Medulla oblongata (tissue), 1 donor: ENCODE results near the gene MOBP.

Experiments used
- DNase-seq: peaks from one replicate; pipeline ENCODE4 v3.0.0-alpha.2; 2015; ENCODE audit errors: extremely low spot score

The MOBP gene

DNA sequence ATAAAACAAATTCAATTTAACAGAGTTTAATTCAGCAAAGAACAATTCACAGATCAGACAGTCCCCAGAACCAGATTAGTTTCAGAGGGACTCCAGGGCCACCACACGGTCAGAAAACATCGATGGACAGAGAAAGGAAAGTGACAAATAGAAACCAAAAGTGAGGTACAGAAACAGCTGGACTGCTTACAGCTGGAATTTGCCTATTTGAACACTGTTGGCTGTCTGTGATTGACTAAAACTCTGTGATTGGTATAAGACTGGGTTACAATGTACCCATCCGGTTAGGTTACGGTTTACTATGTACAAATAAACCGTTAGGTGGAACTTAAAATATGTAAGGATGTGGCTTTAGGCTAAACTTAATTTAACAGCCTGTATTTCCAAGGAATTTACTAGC is 30.3 kb downstream of the MOBP start:
- DNase-seq = no peak

DNA sequence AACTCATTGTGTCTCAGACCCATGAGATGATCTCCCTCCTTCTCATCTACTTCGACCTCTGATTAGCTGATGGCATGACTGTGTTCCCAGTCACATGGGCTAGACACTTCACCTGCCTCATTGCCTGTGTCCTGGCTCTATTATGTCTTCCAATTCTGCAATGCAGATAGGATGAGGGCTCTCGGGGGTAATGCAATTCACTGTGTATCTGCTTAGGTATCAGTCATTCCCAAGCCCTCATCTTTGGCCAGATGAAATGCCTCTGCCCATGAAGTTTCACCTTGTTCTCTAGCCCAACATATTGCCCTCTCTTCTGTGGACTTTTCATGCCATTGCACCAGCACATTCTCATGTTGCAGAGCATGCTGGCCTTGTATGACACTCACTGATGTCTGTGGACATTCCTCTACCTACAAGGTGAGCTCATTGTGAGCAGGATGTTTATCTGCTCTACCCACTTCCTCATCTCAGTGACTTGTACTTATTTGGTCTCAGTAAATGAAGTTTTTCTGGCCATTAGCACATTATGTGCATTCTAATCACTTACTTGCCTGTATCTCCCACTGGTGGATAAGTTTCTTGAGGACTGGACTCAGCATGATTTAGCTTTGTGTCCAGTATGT is 32.3 kb downstream of the MOBP start:
- DNase-seq = no peak

DNA sequence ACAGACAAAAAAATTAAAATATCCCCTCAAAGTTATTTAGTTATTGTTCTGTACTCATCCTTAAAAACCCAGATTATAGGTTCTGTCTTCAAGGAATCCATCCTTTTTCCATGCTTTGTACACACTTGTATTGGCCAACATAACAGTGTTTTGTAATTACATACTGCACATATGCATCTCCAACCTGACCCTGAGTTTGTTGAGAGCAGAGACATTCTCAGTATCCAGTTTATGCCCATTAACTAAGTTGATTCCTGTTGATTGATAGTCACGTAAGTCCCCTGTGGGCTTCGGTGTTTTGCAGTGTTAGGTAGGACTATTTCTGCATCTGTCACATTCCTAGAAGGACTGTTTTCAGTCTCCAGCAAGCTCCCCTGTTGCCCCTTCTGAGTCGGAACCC is 33.6 kb downstream of the MOBP start:
- DNase-seq = no peak

DNA sequence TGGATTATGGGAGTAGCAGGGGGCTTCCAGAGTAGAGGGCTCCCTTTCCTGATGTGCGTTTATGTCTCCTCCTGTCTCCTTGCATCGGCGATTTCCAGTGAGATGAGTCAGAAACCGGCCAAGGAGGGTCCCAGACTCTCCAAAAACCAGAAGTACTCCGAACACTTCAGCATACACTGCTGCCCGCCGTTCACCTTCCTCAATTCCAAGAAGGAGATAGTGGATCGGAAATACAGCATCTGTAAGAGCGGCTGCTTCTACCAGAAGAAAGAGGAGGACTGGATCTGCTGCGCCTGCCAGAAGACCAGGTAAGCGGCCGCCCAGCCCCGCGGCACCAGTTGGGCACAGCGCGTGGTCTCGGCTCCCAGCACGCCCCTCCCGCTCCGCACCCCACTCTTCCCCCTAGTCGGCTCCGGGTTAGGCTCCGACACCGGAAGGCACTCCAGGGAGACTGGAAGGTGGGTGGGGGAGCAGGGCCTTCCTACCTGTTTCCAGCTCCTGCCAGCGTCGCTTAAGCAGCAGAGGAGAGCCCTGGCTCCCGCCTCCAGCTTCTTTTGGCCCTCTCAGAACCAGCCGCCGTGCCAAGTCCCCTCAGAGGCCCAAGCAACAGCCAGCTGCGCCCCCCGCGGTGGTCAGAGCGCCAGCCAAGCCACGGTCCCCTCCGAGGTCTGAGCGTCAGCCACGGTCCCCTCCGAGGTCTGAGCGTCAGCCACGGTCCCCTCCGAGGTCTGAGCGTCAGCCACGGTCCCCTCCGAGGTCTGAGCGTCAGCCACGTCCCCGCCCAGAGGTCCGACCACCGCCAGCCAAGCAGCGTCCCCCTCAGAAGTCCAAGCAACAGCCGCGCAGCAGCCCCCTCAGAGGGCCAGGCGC is 34.7 kb downstream of the MOBP start:
- no peak for DNase-seq

DNA sequence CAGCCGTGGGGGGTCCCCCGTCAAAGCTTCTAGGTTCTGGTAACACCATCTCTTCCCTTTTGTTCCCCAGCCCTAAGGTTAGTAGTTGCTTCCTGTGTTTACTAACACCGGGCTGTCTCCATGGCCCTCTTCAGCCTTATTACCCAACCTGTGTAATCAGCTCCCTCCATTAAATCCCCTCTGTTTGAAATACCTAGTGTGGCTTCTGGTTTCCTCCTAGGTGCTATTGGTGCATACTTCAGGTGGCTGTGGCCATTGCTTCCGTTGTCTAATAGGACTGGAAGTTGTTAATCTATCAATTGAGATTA is 35.3 kb downstream of the MOBP start:
- no peak for DNase-seq

DNA sequence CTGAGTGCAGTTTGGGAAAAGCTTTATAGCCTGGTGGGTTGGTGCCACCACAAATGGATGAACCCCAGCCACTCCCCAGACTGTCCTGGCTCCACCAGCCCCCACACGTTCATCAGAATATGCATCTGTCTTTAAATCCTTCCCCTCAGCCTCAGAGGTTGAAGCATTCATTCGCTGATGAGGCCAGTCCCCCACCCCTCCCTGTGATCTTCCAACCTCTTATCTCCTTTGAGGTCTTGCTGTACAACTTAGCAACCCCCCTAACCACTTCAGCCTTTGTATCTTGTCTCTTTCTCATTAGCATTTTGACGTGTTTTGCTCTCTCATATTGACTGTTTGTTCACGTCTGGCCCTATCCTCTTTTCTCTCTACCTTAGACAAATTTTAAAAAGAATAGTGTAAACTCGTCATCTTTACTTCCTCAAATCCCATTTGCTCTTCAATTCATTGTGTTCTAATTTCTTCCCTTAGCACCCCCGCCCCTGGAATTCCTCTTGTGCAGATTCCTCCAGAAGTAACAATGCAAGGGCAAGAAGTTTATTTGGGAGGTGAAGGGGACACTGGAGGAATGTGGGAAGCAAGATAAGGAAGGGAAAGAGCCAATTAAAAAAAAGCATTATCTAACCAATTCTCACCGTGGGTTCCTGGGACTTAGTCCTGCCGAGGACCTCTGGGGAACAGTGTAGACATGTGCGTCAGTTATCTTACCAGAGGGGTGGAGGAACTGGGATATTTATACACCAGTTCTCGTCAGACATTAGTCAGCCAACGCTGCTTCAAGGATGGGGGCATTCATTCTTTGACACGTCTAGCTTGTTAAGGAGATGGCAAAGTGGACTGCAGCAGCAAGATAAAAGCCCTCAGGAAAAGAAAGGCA is 38.6 kb downstream of the MOBP start:
- no peak for DNase-seq

DNA sequence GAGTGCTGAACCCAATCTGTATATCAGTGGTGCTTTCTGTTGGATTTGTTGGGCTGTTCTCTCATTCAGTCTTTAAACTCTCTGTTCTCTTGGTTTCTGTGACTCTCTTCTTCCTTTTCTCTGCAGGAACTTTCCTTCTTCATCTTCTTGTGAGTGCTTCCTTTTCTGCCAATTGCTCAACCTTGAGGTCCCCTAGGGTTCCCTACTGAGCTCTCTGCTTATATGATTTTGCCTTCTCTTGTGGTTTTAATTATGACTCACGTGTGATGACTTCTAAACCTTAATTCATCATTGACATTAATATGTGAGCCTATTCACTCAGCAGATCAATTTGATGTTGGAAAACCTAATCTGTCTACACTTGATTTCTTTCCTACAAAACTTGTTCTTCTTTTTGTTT is 39.4 kb downstream of the MOBP start:
- no peak for DNase-seq

DNA sequence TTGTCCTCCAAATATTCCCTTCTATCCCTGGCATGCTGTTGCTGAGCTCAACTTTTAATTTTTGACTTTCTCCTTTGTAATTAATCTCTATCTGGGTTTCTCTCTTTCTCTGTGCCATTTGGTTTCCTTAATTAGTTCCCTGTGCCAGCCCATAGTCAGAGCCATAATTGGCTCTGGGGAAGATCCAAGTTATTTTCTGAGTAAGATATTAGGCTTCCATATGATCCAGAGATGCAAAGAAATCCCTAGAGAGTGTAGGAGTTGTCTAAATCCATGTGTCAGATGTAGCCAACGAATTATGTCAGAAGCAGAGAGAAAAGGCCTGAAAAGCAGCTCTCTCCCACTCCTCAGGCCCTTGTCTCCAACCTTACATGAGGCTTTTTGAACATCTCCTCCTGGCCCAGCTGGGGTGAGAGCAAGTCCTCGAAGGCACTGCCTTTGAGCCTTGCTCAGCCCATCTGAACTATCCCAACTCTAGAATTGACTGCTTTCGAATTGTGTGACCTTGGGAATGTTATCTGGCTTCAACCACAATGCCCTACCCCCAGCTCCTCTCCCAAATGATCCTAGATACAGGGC is 46.4 kb downstream of the MOBP start:
- no peak for DNase-seq

DNA sequence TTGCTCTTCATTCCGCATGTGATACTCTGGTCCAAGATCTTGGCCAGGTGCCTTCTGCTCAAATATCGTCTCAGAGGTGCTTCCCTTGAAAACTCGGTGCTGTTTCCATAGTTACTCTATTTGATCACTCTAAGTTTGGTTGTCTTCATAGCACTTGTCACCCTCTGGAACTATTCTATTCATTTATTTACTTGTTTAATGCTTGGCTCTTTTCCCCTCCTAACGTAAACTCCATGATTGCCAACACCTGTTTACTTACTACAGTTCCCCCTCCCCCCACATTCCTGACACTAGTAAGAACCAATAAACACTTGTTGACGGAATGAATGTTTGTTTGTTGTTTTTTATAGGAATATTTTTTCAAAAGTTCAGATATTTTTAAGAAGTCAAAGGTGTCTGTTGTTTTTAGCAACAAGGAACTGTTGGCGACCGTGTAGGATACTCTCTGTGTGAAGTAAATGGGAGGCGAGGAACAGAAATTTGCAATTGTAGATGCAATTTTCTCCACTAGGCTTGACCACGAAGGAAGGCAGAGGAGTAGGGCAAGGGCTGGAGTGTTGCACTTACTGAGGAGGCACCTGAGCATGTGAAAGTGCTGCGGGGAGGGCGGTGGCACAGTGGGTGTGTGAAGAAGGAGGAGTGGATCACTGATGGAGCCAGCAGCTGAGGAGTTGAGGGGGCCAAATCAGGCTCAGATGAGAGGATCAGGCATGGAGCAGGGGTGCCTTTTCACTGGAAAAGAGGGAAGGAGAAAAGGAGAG is 48.4 kb downstream of the MOBP start:
- DNase-seq = no peak

DNA sequence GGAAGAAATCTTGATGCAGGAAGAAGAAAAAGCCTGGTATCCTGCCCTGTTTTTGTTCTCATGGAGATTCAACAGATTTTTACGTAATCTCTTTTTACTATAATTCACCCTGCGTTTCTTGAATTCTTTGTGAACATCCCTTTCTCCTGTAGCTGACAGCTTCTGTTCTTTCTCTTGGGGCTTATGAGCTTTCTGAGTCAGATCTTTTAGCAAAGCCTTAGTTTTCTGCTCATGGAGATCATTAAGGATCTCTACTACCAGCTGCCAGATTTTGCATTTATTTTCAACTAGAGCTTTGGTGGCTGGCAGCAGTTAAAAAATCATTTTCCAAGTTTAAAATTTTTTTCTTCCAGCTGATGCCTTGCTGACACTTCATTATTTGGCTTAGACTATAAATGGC is 51.6 kb downstream of the MOBP start:
- no peak for DNase-seq

DNA sequence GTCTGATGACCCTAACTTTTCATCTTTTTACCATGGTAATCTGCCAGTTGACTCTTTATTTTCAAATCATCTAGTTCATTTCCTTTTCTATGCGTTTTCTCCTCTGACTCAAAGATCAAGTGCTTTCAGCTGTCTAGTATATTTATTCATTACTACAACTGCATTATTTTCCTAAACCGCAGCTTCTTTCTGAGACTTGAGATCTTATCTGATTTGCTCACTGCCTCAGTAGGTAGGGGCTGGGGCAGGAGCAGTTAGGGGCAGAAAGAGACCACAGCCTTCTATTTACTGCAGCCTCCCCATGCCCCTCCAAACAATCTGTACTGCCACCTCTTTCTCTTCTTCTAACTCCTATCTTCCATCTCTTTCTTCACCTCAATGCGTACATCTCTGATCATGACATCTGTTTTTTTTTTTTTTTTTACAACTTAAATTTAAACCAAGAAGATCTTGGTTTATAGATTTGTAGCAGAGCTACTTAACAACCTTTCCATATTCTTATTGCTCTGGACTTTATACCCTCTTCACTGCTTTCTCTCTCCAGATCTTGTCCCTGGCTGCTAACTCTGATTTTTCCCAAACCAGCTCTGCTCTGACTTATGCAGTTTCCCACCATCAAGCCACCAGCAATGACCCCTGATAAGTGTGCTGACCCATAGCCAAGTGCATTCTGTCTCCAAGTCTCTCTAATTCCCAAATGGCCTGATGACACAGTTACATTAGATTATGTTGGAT is 52.2 kb downstream of the MOBP start:
- no peak for DNase-seq

DNA sequence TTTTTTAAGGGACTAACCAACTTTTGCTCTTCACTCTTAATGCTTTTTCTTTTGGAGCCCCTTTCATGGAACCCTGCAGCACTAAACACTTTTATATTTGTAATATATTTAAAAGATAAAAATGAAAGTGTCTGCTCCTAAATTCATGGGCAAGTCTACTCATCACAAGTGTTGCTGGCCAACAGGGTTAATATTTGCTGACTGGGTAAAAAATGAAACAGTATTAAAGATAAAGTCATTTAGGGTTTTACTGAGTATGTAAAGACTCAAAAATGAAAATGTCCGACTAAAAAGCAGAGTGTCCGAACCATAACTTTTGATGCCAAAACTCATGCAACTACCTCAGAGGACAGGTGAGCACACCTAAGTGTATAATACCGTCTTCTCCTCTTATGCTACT is 54.0 kb downstream of the MOBP start:
- DNase-seq = no peak

DNA sequence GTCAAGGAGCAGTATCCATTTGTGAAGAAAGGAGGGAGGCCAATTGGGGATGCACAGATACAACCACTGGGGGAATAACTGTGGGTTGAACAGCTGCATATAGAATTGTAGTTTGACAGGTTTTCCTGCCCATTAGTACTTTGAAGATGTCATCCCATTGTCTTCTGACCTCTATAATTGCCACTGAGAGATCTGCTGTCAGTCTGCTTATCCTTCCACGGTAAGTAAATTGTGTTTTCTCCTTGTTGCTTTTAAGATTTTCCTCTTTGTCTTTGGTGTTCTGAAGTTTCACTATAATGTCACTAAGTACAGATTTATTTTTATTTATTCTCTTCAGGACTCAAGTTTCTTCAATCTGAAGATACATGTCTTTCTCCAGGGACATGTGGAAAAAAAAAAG is 56.6 kb downstream of the MOBP start:
- DNase-seq = no peak

DNA sequence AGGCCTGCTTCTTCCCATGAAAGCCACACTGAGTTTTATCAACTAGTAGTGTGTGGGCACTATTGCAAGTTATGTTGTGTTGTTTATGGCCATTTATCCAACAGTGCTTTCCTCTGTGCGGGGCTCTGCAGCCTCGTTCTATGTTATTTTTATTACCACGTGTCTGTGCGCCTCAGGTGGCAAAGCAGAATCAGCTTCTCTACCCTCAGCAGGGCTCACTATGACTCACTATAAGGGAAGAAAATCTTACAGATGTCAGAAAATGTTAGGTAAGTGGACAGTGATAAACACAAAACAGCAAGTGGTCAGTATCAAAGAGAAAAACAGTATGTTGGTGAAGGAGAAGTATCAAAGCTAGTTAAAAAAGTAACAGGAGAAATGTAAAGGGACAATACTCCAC is 61.4 kb downstream of the MOBP start:
- DNase-seq = no peak

DNA sequence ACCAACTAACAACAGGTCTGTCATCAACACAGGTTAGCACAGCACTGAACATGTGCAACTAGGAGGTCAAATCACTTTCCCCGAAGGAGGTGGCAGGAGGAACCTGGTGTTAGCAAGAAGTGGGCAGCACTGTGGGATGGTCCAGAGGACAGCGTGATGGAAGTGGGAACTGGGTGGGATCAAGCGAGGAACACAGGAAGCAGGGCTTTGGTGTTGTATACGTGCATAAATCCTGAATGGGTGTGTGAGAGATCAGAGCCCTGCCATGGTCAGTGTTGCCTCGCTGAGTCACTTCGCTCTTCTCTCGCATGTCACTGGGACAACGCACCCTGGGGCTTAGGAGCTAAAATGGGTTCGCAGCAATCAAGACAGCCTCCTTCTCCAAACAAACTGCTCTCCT is 62.1 kb downstream of the MOBP start:
- DNase-seq = no peak

DNA sequence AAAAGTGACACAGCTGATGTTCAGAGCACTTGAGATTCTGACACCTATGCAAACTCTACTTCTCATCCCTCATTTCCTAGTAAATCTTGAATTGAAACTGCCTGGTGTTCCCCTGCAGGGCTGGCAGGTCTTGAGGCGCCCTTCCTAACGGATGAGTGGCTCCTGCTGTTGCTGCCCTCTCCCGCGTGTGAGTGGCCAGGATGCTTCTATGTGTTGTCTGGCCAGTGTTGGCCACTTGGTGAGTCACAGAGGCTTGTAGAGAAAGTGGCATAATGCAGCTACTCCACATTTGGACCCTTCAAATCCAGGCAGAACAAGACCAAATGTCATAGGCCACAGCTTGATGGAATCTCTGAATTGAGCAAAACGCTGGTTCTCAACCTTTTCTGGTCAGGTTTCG is 63.6 kb downstream of the MOBP start:
- DNase-seq = no peak

DNA sequence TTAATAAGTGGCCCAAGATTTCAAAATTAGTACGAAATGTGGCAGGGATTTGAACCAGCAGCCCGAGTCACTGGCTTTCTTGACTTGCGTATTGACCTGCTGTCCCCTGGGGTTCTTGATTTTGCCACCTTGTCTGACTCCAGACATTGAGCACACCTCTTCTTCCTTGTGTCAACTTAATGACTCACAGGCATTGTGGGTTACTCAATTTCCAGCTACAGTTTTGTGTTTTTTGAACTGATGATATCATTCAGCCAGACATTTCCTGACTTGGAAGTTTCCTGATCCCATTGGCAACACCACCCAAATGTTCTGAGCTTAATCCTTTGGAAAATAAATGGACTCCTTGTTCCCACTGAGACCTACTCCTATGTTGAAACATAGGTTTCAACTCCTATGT is 64.2 kb downstream of the MOBP start:
- DNase-seq = no peak

DNA sequence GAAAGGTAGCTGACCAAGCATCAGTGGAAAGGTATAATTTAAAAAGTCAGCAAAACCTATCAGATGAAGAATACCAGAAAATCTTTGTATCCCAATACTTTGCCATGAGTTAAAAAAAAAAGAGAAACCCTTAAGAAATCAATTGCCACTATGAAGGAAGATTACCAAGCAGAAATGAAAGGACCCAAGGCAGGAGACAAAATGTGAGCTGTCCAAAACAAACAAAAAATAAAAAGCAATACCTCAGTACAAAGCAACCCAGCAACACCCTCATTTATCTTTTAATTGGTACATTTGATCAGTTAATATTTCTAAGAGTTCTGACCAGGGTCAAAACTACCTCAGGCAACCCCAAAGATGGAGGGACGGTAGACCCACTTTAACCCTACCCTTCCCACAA is 65.3 kb downstream of the MOBP start:
- no peak for DNase-seq

DNA sequence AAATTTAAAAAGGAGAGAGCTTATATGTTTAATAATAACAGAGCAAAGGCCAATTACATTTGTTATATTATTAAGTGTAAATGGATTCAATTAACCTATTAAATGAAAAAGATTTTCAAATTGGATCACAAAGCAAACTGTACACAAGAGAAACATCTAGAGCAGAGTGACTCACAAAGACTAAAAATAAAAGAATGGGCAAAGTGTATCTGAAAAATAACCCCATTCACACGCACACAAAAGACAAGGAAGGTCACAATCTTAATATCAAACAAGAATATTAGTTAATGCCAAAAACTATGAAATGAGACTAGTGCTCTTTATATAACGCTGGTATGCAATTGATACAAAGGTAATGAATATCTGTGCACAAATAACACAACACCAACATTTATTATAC is 65.7 kb downstream of the MOBP start:
- DNase-seq = no peak

DNA sequence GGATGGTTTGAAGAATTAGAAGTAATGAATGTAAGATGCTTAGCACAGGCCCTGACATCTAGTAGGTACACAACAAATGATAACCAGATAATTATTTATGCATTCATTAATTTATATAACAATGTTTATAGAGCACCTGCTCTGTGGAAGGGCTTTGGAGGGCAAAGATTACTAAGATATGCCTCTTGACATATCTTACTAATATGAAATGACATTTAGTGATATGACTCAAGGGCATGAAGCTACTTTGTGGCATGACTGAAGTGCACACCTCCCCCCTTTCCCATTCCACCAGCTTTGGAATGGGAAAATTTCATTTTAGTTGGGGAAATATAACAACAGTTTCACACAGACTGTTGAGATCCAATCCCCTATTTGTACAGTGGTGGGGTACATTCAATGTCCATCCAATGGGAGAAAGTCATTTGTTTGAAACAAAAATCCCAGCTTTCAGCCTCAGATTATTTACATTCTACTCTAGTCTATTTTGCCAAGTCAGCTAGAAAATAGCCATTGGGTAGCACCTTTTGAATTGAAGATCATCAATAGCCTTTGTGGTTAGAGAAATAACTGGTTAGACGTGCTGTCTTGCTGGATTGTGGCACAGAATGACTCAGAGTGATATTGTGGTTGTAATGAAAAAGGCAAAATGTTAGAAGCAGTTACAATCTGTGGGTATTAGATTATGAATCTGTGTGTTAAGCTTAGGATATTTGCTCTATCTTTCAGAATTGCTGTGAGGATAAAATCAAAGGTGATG is 72.9 kb downstream of the MOBP start:
- DNase-seq = no peak
